ENCODE data around the gene CARD18.

The CARD18 gene

GRCh38 chr11:105139669-105140068 is at the start of gene CARD18:
Gene CARD18 (minus strand): TSS chr11:105139769. CDS start chr11:105139726, 43 bp downstream.
- no peak for DNase-seq

- DNase-seq, result no peak
Measured at GRCh38 chr11:105183987-105184386, 44.4 kb upstream of the CARD18 start.

- DNase-seq, result no peak
Measured at GRCh38 chr11:105183426-105183825, 43.9 kb upstream of the CARD18 start.

GRCh38 chr11:105181521-105181920 is 42.0 kb upstream of the CARD18 start:
- DNase-seq, result no peak

GRCh38 chr11:105181100-105181499 is 41.5 kb upstream of the CARD18 start:
- DNase-seq, result no peak

- DNase-seq, result no peak
Measured at GRCh38 chr11:105179542-105180278, 40.1 kb upstream of the CARD18 start.

- no peak for DNase-seq
Measured at GRCh38 chr11:105177658-105178057, 38.1 kb upstream of the CARD18 start.

- no peak for DNase-seq
Measured at GRCh38 chr11:105168457-105168856, 28.9 kb upstream of the CARD18 start.

GRCh38 chr11:105167244-105167643 is 27.7 kb upstream of the CARD18 start:
- no peak for DNase-seq

GRCh38 chr11:105164208-105164607 is 24.6 kb upstream of the CARD18 start:
- no peak for DNase-seq

- no peak for DNase-seq
Measured at GRCh38 chr11:105162506-105162905, 22.9 kb upstream of the CARD18 start.

GRCh38 chr11:105158436-105158835 is 18.9 kb upstream of the CARD18 start:
- DNase-seq, result no peak

- DNase-seq, result no peak
Measured at GRCh38 chr11:105156720-105157119, 17.2 kb upstream of the CARD18 start.

- DNase-seq, result no peak
Measured at GRCh38 chr11:105156231-105156630, 16.7 kb upstream of the CARD18 start.

GRCh38 chr11:105155679-105156078 is 16.1 kb upstream of the CARD18 start:
- DNase-seq, result no peak

- DNase-seq, result no peak
Measured at GRCh38 chr11:105153392-105153791, 13.8 kb upstream of the CARD18 start.

GRCh38 chr11:105152560-105152959 is 13.0 kb upstream of the CARD18 start:
- no peak for DNase-seq

- DNase-seq, result no peak
Measured at GRCh38 chr11:105152021-105152512, 12.5 kb upstream of the CARD18 start.

GRCh38 chr11:105149477-105149876 is 9.9 kb upstream of the CARD18 start:
- DNase-seq, result no peak

GRCh38 chr11:105148241-105148640 is 8.7 kb upstream of the CARD18 start:
- DNase-seq, result no peak

GRCh38 chr11:105144887-105145286 is 5.3 kb upstream of the CARD18 start:
- DNase-seq, result no peak

GRCh38 chr11:105142167-105142566 is 2.6 kb upstream of the CARD18 start:
- no peak for DNase-seq

GRCh38 chr11:105137286-105137685 is 2.3 kb downstream of the CARD18 start:
- DNase-seq, result no peak

GRCh38 chr11:105135883-105136282 is 3.7 kb downstream of the CARD18 start:
- DNase-seq, result no peak

Measured in CD4-positive, alpha-beta T cell treated with Interleukin-12 subunit alpha and Interleukin-12 subunit beta, for 1 hour (primary cell).